HCT116 (cell line): ENCODE measurements around the gene PRSS1. TPM values are rescaled to one million over a fixed set of nuclear protein-coding genes. Genes with fewer than 3 reads are reported as not detected.

ENCODE experiments used
- ATAC-seq: fragments of 200-7000 bp; cut with Tn5 transposase; 2 replicates; pipeline ENCODE4 v1.9.1; 2020; ENCODE audit warnings: mild to moderate bottlenecking, moderate library complexity
- BruUV-seq: library from RNA; stranded (reverse); fragments of 400-500 nt; replicated peaks from 2 replicates; lab custom pipeline; 2021; lab: Mats Ljungman, UMichigan
- CTCF ChIA-PET: fragments of 300-600 bp; sonication (Branson Sonifier 250); formaldehyde crosslinking; loops from one replicate; lab custom pipeline; 2021; ENCODE audit warnings: antibody characterized with exemption; lab: Charles Lee
- POLR2A ChIA-PET: fragments of 300-600, 350-600 bp; sonication (Branson Sonifier 250); formaldehyde crosslinking; loops from one replicate; lab custom pipeline; 2021; ENCODE audit warnings: antibody characterized with exemption; lab: Charles Lee
- RAD21 ChIA-PET, 2 experiments: fragments of 300-600 bp; sonication (Branson Sonifier 250); formaldehyde crosslinking; loops; one replicate each; lab custom pipeline; 2023; ENCODE audit warnings: low total read pairs in 2 of 2; ENCODE audit not compliant: uncharacterized antibody in 2 of 2, unreplicated experiment in 2 of 2, low non-redundant PET in 1 of 2; lab: Charles Lee
- DNase-seq: peaks from one replicate; pipeline ENCODE4 v3.0.0-alpha.2; 2010; ENCODE audit warnings: low read depth, low spot score
- H2AFZ ChIP-seq: fragments of 200-600 bp; shearing (Covaris generic), sonication (generic); 2 replicates; pipeline ENCODE4 v1.6.1; 2017; ENCODE audit warnings: low read depth, mixed run types, mixed read lengths, antibody characterized with exemption, low read length; ENCODE audit not compliant: poor library complexity, severe bottlenecking
- H3K27ac ChIP-seq: 2 replicates; pipeline ENCODE4 v1.5.1; 2012; ENCODE audit warnings: low read depth, low read length
- H3K27me3 ChIP-seq: fragments of 200-600 bp; sonication (generic); 2 replicates; pipeline ENCODE4 v1.6.1; 2016; ENCODE audit warnings: mixed run types, low read length, mixed read lengths; ENCODE audit not compliant: insufficient read depth
- H3K36me3 ChIP-seq, 2 experiments: fragments of 200-500 bp in 1 of 2; fragments of 200-600 bp in 1 of 2; sonication (Bioruptor generic) in 1 of 2; sonication (generic) in 1 of 2; 2 replicates each; pipeline versions ENCODE4 v1.5.1 to v1.6.1; 2014 to 2016; ENCODE audit warnings: low read length in 2 of 2, inconsistent platforms in 1 of 2, mixed read lengths in 1 of 2, mixed run types in 1 of 2; ENCODE audit not compliant: insufficient read depth in 2 of 2, control insufficient read depth in 1 of 2
- H3K4me1 ChIP-seq, 2 experiments: fragments of 200-600 bp in 1 of 2; sonication (generic) in 1 of 2; 2 replicates each; pipeline versions ENCODE4 v1.5.1 to v1.6.1; 2012 to 2017; ENCODE audit warnings: low read length in 2 of 2, inconsistent platforms in 1 of 2, mild to moderate bottlenecking in 1 of 2, mixed read lengths in 1 of 2, mixed run types in 1 of 2, moderate library complexity in 1 of 2; ENCODE audit not compliant: insufficient read depth in 2 of 2, control insufficient read depth in 1 of 2
- H3K4me2 ChIP-seq: fragments of 200-600 bp; sonication (generic); 2 replicates; pipeline ENCODE4 v1.6.1; 2017; ENCODE audit warnings: mixed run types, low read length, mixed read lengths
- H3K4me3 ChIP-seq, 2 experiments: fragments of 200-600 bp in 1 of 2; sonication (generic) in 1 of 2; replicated peaks in 1 of 2; 2 replicates each; pipeline ENCODE4 v1.5.1; 2011 to 2016; ENCODE audit warnings: low read length in 2 of 2, control low read depth in 1 of 2, low read depth in 1 of 2, mild to moderate bottlenecking in 1 of 2, mixed read lengths in 1 of 2, mixed run types in 1 of 2
- H3K79me2 ChIP-seq: fragments of 200-600 bp; sonication (generic); 2 replicates; pipeline ENCODE4 v1.6.1; 2017; ENCODE audit warnings: mild to moderate bottlenecking, mixed run types, low read length, moderate library complexity, mixed read lengths; ENCODE audit not compliant: insufficient read depth
- H3K9ac ChIP-seq: fragments of 200-600 bp; sonication (generic); 2 replicates; pipeline ENCODE4 v1.6.1; 2016; ENCODE audit warnings: low read length, mixed read lengths
- H3K9me2 ChIP-seq: fragments of 200-600 bp; sonication (generic), shearing (Covaris generic); 2 replicates; pipeline ENCODE4 v1.6.1; 2017; ENCODE audit warnings: mixed run types, mild to moderate bottlenecking, moderate library complexity; ENCODE audit not compliant: insufficient read depth
- H3K9me3 ChIP-seq, 2 experiments: fragments of 200-500 bp in 1 of 2; fragments of 200-600 bp in 1 of 2; sonication (Bioruptor generic) in 1 of 2; sonication (generic) in 1 of 2; 2 replicates each; pipeline ENCODE4 v1.6.1; 2014 to 2017; ENCODE audit warnings: low read length in 2 of 2, mixed read lengths in 2 of 2, inconsistent platforms in 1 of 2, low read depth in 1 of 2, mild to moderate bottlenecking in 1 of 2, mixed run types in 1 of 2, moderate library complexity in 1 of 2; ENCODE audit not compliant: control insufficient read depth in 1 of 2, insufficient read depth in 1 of 2
- H4K20me1 ChIP-seq: fragments of 200-600 bp; sonication (generic), shearing (Covaris generic); 2 replicates; pipeline ENCODE4 v1.6.1; 2017; ENCODE audit warnings: mixed run types, mild to moderate bottlenecking, moderate library complexity; ENCODE audit not compliant: insufficient read depth
- FOSL1 ChIP-seq: IDR thresholded peaks from 2 replicates; pipeline ENCODE4 v1.6.1; 2012; ENCODE audit warnings: low read depth
- JUND ChIP-seq: IDR thresholded peaks from 2 replicates; pipeline ENCODE4 v1.6.1; 2012
- SIN3A ChIP-seq: IDR thresholded peaks from 2 replicates; pipeline ENCODE4 v1.6.1; 2012; ENCODE audit warnings: low read depth
- SP1 ChIP-seq: IDR thresholded peaks from 2 replicates; pipeline ENCODE4 v1.6.1; 2012; ENCODE audit warnings: low read depth
- ZBTB33 ChIP-seq: IDR thresholded peaks from 2 replicates; pipeline ENCODE4 v1.6.1; 2011; ENCODE audit warnings: mild to moderate bottlenecking, low read length, moderate library complexity; ENCODE audit not compliant: insufficient replicate concordance; ENCODE audit errors: extremely low read depth
- ZFX ChIP-seq: fragments of 450-650 bp; IDR thresholded peaks from 2 replicates; pipeline ENCODE4 v1.6.1; 2017
- ZNF274 ChIP-seq: fragments of 200-500 bp; sonication (Bioruptor generic); IDR thresholded peaks from 2 replicates; pipeline ENCODE4 v1.6.1; 2014; ENCODE audit warnings: mild to moderate bottlenecking, low read depth, low read length, inconsistent platforms
- intact Hi-C: fragments of 100-400 bp; cut with micrococcal nuclease; formaldehyde crosslinking; loops from 2 replicates; pipeline ENCODE4 v1.10.0; 2022
- total RNA-seq: library from RNA; stranded (reverse); gene quantifications from one replicate; pipeline ENCODE4 v1.2.1, GENCODE V29; 2021; ENCODE audit not compliant: unreplicated experiment
- TF ChIP-seq, protein P1 (sequence below), 3 experiments: fragments of 200-600 bp in 1 of 3; sonication (generic) in 1 of 3; IDR thresholded peaks in 2 of 3; conservative IDR thresholded peaks in 1 of 3; 2 replicates each; pipeline ENCODE4 v1.5.1; 2012 to 2017; ENCODE audit warnings: low read depth in 2 of 3, low read length in 2 of 3, antibody characterized with exemption in 1 of 3, borderline replicate concordance in 1 of 3, control low read depth in 1 of 3, mild to moderate bottlenecking in 1 of 3, mixed read lengths in 1 of 3, mixed run types in 1 of 3, moderate library complexity in 1 of 3; ENCODE audit not compliant: insufficient read depth in 1 of 3

The PRSS1 gene
- total RNA-seq, 1 experiment from 2014 or later: 14.6 TPM

DNA sequence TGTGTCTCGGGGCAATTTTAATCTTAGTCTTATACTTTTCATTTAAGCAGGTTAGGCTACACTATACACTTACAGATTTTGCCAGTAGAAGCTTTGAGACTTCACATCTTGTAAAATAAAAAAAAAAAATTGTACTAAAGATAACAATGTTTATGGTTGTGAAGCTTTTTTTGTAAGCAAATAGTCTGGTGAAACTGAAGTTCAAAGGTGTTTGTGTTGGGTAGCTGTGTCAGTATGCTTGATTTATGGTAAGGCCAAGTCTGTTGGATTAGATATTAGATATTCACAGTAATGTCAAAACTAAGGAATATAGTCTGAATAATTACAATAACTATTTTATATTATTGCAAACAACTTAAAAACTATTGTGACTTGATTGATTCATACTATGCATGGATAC lies 31.0 kb upstream of the PRSS1 start:
- Histone ChIP-seq H3K36me3 (no peaks in the 10 kb centered on the region), H3K4me1 (no peaks in the 10 kb centered on the region), H3K9me2 (no peaks in the 10 kb centered on the region), H3K27ac (no peak overlapping the region), H3K9me3 (no peaks in the 10 kb centered on the region), H2AFZ (no peak overlapping the region), H3K79me2 (no peaks in the 10 kb centered on the region), H3K4me3 (no peak overlapping the region), H3K4me2 (no peak overlapping the region), H3K9ac (no peak overlapping the region), H3K27me3 (peaks cover 11% of the 10 kb centered on the region; the same call in 1 of the 2 replicates), H4K20me1 (no peaks in the 10 kb centered on the region)
- ATAC-seq: no peak
- ChIA-PET POLR2A (no interaction called here), RAD21 (no interaction called here), CTCF (no interaction called here)
- no TSS peak for BruUV-seq
- no peak for DNase-seq
- TF ChIP-seq ZFX (no peak), JUND (no peak), SIN3A (no peak), ZBTB33 (no peak), FOSL1 (no peak), SP1 (no peak), ZNF274 (no peak)
- TF ChIP-seq, protein P1, sequence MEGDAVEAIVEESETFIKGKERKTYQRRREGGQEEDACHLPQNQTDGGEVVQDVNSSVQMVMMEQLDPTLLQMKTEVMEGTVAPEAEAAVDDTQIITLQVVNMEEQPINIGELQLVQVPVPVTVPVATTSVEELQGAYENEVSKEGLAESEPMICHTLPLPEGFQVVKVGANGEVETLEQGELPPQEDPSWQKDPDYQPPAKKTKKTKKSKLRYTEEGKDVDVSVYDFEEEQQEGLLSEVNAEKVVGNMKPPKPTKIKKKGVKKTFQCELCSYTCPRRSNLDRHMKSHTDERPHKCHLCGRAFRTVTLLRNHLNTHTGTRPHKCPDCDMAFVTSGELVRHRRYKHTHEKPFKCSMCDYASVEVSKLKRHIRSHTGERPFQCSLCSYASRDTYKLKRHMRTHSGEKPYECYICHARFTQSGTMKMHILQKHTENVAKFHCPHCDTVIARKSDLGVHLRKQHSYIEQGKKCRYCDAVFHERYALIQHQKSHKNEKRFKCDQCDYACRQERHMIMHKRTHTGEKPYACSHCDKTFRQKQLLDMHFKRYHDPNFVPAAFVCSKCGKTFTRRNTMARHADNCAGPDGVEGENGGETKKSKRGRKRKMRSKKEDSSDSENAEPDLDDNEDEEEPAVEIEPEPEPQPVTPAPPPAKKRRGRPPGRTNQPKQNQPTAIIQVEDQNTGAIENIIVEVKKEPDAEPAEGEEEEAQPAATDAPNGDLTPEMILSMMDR (IDR thresholded peaks at IDR 0.05 in 2 of 3, conservative IDR thresholded peaks at IDR 0.05 in 1 of 3; ENCODE audit: borderline replicate concordance in 1 of 3, insufficient read depth in 1 of 3, low read depth in 2 of 3, low read length in 2 of 3): no peak
- TF ChIP-seq, all 23 proteins: peak for 0
- intact Hi-C loops: no loop called here
